ENCODE results near the gene RLF. TPM values are rescaled to one million over a fixed set of nuclear protein-coding genes. Genes with fewer than 3 reads are reported as not detected.

RLF gene
- total RNA-seq, 1 donor from 2014 or later: 12.1 TPM

GRCh38 chr1:40257688-40258444 lies 96.7 kb downstream of the RLF start, which contains the start of gene ZMPSTE24:
ZMPSTE24 (plus strand) TSS chr1:40258236; CDS start chr1:40258272, 36 bp downstream.
- TF ChIP-seq CTCF (conservative IDR thresholded peaks at IDR 0.05; ENCODE audit: low read depth, low read length): no peak

GRCh38 chr1:40258445-40258769 lies 97.2 kb downstream of the RLF start:
- peak overlapping the region; percentile 98 for H3K4me3 ChIP-seq (ENCODE audit: low read depth, low read length)
- no peak for DNase-seq (ENCODE audit: low read depth)
- TF ChIP-seq CTCF (conservative IDR thresholded peaks at IDR 0.05; ENCODE audit: low read depth, low read length): no peak

More at GRCh38 chr1:40257688-40258444, 96.7 kb downstream of the RLF start, which contains the start of gene ZMPSTE24:
- H3K4me3 ChIP-seq (ENCODE audit: low read depth, low read length): peak within 1 kb of the TSS; percentile 98
- peak; percentile 86 for DNase-seq (ENCODE audit: low read depth)

- DNase-seq (ENCODE audit: low read depth): no peak
- no peak for TF ChIP-seq CTCF (conservative IDR thresholded peaks at IDR 0.05; ENCODE audit: low read depth, low read length)
- H3K4me3 ChIP-seq (ENCODE audit: low read depth, low read length): no peak overlapping the region
Measured at GRCh38 chr1:40264354-40264781, 103.2 kb downstream of the RLF start.

- H3K4me3 ChIP-seq (ENCODE audit: low read depth, low read length): no peak overlapping the region
- no peak for DNase-seq (ENCODE audit: low read depth)
- no peak for TF ChIP-seq CTCF (conservative IDR thresholded peaks at IDR 0.05; ENCODE audit: low read depth, low read length)
Measured at GRCh38 chr1:40265298-40265697, 104.1 kb downstream of the RLF start.

GRCh38 chr1:40265919-40266318 lies 104.7 kb downstream of the RLF start:
- DNase-seq (ENCODE audit: low read depth): no peak
- no peak for TF ChIP-seq CTCF (conservative IDR thresholded peaks at IDR 0.05; ENCODE audit: low read depth, low read length)

GRCh38 chr1:40266786-40267535 lies 105.8 kb downstream of the RLF start:
- DNase-seq (ENCODE audit: low read depth): no peak
- no peak for TF ChIP-seq CTCF (conservative IDR thresholded peaks at IDR 0.05; ENCODE audit: low read depth, low read length)
- H3K4me3 ChIP-seq (ENCODE audit: low read depth, low read length): no peak overlapping the region

More at GRCh38 chr1:40265919-40266318, 104.7 kb downstream of the RLF start:
- no peak overlapping the region for H3K4me3 ChIP-seq (ENCODE audit: low read depth, low read length)

Measured in epithelial cell of proximal tubule (primary cell).